ACHN (cell line): ENCODE measurements around the gene OPCML.

ENCODE experiments used
- DNase-seq: peaks from one replicate; pipeline ENCODE4 v3.0.0-alpha.2; 2015
- in situ Hi-C: cut with HindIII; loops from 2 replicates; pipeline ENCODE4 v1.10.0; 2017; ENCODE audit warnings: low sequenced_read_pairs, low pct_ligation_motif_present, low pct_unique_long_range_greater_than_20kb

Gene OPCML

GRCh38 chr11:132962041-132962440 lies 570.3 kb downstream of the OPCML start:
- no peak for DNase-seq
- in situ Hi-C loops: no loop called here

GRCh38 chr11:132961453-132961852 lies 570.8 kb downstream of the OPCML start:
- in situ Hi-C loops: no loop called here
- DNase-seq: no peak

DNA sequence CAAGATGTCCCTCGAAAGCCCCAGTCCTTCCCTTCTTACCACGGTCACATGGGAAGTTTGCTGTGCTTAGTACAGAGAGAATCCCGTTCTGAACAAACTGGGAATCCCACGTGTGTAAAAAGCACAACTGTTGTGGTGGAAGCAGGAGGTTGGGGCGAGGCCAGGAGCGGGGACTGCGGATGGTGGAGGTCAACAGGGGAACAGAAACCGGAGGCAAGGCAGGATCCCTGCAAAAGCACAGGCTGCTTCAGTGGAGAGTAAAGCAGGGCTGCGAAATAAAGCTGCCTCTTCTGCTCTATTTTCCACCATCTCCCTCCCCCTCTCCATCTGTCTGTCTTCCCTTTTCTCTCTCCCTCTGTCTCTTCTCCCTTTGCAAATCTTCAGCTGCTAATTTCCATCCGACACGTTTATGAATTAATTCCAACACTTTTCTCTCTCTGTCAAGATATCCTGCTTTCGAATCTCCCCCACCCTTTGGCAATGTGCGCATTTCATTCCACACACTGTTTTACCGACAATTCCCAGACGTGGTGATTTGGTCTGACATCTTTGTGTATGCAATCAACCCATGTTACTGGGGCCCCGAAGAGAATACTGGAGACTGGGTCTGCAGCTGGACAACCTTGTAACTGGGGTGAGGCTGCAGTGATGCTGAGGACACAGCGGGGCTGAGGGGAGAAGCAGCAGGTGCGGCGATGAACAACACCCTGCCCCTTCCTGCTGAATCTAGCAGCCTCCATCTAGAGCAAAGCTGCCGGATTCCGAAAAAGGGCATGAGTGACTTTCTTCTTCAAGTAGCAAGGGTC lies 571.8 kb downstream of the OPCML start:
- in situ Hi-C loops: no loop called here
- DNase-seq: no peak

DNA sequence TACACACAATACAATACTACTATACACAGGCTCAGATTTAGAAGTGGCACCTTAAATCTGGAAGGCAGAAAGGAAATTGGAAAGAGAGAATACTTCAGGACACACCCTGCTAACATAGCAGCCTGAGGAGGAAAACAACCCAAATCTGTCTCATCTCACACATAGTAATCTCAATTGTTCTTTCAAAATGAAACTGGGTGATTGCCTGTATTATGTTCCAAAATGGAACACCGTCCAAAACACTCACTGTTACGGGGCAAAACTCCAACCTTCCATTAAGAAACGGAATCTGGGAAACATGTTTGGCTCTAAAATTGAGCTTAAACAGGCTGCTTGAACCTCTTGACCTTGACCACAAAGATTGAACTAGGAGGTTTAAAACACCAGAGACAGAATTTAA lies 572.6 kb downstream of the OPCML start:
- in situ Hi-C loops: no loop called here
- no peak for DNase-seq

- DNase-seq: no peak
Observed at GRCh38 chr11:132957881-132958280, 574.4 kb downstream of the OPCML start.

GRCh38 chr11:132948252-132948651 lies 584.0 kb downstream of the OPCML start:
- no peak for DNase-seq
- in situ Hi-C loops: no loop called here

More at GRCh38 chr11:132957881-132958280, 574.4 kb downstream of the OPCML start:
- in situ Hi-C loops: no loop called here

DNA sequence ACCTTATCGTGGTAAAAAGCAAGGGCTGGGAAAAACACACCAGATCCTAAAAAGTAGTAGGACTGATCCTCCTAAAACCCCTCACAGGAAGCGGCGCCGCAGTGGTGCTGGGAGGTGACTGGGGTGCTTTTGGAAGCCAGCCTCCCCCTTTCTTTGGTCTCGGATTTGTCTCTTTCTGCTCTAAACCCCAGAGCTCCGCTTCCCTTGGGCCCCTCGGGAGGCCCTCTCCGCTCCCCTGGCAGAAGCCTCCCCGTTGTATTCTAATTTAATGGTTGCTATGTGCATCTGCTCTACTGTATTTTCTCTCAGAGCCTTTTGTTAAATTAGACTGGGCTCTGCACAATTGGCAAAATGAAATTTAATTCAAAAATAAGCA lies 587.7 kb downstream of the OPCML start:
- no peak for DNase-seq
- in situ Hi-C loops: no loop called here

DNA sequence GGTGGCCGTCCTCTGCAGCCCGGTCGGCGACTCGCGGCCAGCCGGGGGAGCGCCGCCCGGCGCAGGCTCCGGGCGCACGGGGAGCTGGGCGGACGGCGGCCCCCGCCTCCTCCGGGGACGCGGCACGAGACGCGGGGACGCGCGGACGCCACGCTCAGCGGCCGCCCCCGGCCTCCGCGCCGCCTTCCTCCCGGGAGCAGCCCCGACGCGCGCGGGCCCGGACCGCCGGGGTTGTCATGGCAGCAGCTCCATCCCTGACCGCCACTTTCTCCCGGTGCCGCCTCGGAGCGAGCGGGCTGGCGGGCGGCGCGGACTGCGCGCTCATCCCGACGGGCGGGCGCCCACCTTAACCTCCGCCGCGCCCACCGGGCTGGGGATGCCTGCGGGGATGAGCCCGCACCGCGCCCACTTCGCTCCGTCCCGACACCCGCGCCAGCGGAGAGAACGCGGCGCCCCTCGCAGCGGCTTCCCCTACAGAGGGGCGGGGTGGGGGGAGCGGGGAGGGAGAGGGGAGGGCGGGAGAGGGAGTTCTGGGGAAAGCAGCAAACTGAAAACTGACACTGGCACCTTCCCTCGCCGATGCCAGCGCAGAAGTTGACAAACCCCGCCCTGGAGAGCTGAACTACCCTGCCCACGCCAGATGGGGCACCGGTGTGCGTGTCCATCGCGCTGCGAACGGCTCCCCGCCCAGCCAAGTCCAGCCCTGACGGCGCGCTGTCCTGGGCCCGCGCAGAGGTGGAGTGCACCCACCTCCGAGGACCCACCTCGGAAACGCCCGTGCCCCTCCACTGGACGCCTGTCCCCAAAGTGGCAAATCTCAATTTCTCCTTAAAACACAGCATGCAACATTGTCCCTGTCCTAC lies 588.4 kb downstream of the OPCML start:
- DNase-seq: no peak
- in situ Hi-C loops: no loop called here

GRCh38 chr11:132943357-132943705 lies 589.0 kb downstream of the OPCML start:
- no peak for DNase-seq
- in situ Hi-C loops: no loop called here

GRCh38 chr11:132942611-132943356 lies 589.5 kb downstream of the OPCML start:
- in situ Hi-C loops: no loop called here
- no peak for DNase-seq

GRCh38 chr11:132941761-132942160 lies 590.5 kb downstream of the OPCML start:
- in situ Hi-C loops: no loop called here
- DNase-seq: no peak

DNA sequence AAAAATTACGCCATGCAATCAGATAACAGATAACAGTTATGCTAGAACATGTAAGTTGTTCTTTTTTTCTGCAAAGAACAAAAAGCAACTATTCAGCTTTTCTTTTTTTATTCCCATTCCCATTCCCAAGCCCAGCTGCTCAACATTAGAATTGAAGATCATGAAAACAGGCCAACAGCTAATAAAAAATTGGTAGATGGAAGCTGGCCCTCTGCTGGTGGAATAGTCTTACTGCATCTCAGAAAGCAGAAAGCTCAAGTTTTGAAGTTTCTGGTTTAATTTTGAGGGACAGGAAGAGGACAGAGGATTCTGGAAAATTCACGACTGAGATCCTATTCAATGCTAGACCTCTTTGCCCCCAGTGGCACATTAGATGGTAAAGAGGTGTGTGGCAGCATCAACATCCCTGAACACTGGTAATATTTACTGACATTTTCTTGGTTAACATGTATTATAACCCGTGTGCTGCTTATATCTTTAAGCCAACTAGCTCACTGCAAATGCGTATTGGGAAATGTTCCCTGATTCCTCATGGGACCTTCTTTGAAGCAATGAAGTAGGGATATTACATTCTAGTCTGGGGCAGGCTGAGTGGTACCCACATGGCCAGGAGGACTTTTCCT lies 591.2 kb downstream of the OPCML start:
- in situ Hi-C loops: no loop called here
- peak; percentile 19 for DNase-seq

GRCh38 chr11:132937016-132937415 lies 595.3 kb downstream of the OPCML start:
- no peak for DNase-seq
- in situ Hi-C loops: no loop called here

DNA sequence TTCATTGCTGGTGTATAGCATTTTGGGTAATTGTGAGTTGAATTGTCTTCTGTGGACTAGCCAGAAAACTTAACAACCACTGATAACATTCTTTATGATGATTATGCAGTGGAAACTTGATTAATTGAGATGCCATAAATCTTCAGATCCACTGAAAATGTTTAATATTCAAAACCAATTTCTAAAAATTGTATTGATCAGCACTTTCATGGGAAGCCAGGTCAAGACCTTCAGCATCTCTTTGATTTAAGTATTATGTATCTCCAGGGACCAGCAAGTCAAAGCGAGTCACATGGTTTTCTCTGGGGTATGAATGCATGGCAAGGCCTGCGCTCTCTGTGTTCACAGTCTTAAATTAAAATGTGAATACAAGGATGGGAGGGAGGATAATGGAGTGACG lies 596.9 kb downstream of the OPCML start:
- in situ Hi-C loops: no loop called here
- no peak for DNase-seq

DNA sequence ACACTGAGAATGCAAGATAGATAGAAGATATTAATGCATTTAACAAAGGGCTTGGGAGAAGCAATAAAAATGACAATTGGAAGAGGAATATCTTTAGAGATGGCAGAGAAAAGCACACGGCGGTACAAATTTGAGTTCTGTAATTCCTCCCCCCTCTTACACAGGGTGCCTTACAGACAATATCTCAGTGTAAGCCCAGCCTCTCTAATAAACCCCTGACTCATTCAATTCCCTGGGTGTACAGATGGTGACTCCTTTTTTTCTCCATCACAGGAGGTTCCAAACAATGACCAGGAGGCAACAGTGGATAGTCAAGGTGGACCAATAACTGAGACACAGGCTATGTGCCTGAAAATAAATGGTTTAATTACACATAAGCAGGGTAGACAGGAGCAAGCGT lies 598.6 kb downstream of the OPCML start:
- DNase-seq: no peak
- in situ Hi-C loops: no loop called here

DNA sequence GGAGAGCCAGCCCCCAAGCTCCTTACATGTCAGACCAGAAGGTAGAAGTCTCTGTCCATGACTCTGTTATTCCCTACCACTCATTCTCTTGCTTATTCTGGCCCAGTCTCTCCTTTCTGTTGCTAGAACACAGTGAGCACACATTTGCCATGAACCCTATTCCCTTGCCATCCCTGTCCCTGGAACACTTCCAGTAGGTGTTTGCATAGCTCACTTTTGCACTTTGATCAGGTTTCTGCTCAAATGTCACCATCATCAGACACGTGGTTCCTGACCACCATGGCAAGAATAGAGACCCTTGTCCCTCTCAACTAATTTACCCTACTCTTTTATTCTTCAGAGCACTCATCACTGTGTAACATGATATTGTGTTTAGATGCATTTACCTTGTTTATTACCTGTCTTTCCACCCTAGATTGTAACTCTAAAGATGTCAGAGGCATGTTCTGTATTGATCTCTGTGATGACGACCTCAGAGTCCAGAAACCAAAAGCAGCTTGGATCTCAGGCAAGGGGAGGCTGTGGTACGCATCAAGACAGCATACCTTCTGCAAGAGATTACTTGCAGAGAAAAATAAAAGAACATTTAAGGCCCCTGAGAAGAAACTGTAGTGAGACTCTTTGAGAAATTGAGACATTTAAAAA lies 606.4 kb downstream of the OPCML start:
- in situ Hi-C loops: no loop called here
- DNase-seq: no peak

- in situ Hi-C loops: no loop called here
- no peak for DNase-seq
Observed at GRCh38 chr11:132921597-132921996, 610.7 kb downstream of the OPCML start.

DNA sequence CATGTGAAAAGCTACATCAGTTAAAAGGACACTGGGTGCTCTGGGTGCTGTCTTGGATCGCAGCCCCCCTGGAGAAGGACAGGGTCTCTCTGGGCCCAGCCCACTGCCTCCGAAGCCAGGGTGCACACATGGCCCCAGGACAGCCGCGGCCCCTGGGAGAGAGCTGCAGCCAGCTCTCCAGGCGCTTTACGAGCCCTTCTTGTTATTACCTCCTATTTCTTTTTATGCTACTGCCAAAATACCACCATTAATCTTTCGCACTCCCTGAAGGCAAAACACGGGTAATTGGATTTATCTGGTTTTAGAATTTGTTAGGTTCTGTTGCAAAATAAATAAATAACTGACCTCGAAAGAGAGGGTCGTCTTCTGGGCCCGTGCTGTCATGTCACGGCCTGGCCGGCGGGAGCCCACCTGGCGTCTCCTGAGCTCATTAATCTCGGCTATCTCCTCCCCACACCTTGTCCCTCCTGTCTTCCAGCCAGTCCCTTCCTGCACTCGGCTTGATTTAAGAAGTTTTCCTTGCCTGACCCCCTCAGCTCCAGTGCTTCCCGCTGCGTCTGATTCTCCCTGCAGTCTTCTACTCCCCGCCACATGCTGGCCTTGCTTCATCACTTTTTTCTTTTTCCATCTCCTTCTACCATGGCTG lies 611.7 kb downstream of the OPCML start:
- in situ Hi-C loops: no loop called here
- DNase-seq: no peak
